Keratinocyte (primary cell): ENCODE measurements around the gene RETSAT. TPM values are rescaled to one million over a fixed set of nuclear protein-coding genes. Genes with fewer than 3 reads are reported as not detected.

ENCODE experiments used
- DNase-seq: peaks from one replicate; pipeline ENCODE4 v3.0.0-alpha.2; 2011; ENCODE audit warnings: low read depth, missing footprints, low spot score
- FAIRE-seq: peaks from 2 replicates; lab custom pipeline; 2011; peaks lifted over from hg19 to GRCh38; lab: Jason Lieb, UNC
- H2AFZ ChIP-seq: 2 replicates; pipeline ENCODE4 v1.6.0; 2012; ENCODE audit warnings: low read length, control low read depth, inconsistent platforms; ENCODE audit not compliant: control insufficient read depth
- H3K27ac ChIP-seq: 2 replicates; pipeline ENCODE4 v1.5.1; 2011; ENCODE audit warnings: low read length; ENCODE audit not compliant: control insufficient read depth, insufficient read depth
- H3K27me3 ChIP-seq: 3 replicates; pipeline ENCODE4 v1.6.0; 2011; ENCODE audit warnings: low read length; ENCODE audit not compliant: control insufficient read depth, insufficient read depth; ENCODE audit errors: extremely low read depth
- H3K36me3 ChIP-seq, 2 experiments: 2 replicates in 1 of 2; 3 replicates in 1 of 2; pipeline ENCODE4 v1.5.1; 2011; ENCODE audit warnings: low read length in 2 of 2, mild to moderate bottlenecking in 1 of 2; ENCODE audit not compliant: control insufficient read depth in 2 of 2, insufficient read depth in 2 of 2; ENCODE audit errors: extremely low read depth in 1 of 2
- H3K4me1 ChIP-seq: 3 replicates; pipeline ENCODE4 v1.5.1; 2011; ENCODE audit warnings: low read length; ENCODE audit not compliant: control insufficient read depth, insufficient read depth; ENCODE audit errors: extremely low read depth
- H3K4me2 ChIP-seq: 3 replicates; pipeline ENCODE4 v1.6.0; 2011; ENCODE audit warnings: low read depth, low read length; ENCODE audit not compliant: control insufficient read depth, insufficient read depth; ENCODE audit errors: extremely low read depth
- H3K4me3 ChIP-seq, 3 experiments: fragments of 200-600 bp in 1 of 3; sonication (generic) in 1 of 3; 2 replicates in 2 of 3; 3 replicates in 1 of 3; pipeline ENCODE4 v1.5.1; 2011 to 2016; ENCODE audit warnings: low read length in 3 of 3, mild to moderate bottlenecking in 3 of 3, control low read depth in 2 of 3, inconsistent platforms in 1 of 3, low read depth in 1 of 3, mixed read lengths in 1 of 3, mixed run types in 1 of 3, moderate library complexity in 1 of 3; ENCODE audit not compliant: control insufficient read depth in 2 of 3, insufficient read depth in 2 of 3; ENCODE audit errors: extremely low read depth in 1 of 3
- H3K79me2 ChIP-seq: 2 replicates; pipeline ENCODE4 v1.6.0; 2012; ENCODE audit warnings: low read length; ENCODE audit not compliant: control insufficient read depth, insufficient read depth
- H3K9ac ChIP-seq: 3 replicates; pipeline ENCODE4 v1.6.0; 2011; ENCODE audit warnings: low read length; ENCODE audit not compliant: control insufficient read depth, insufficient read depth; ENCODE audit errors: extremely low read depth
- H3K9me1 ChIP-seq: 3 replicates; pipeline ENCODE4 v1.6.0; 2011; ENCODE audit warnings: low read length; ENCODE audit not compliant: control insufficient read depth, insufficient read depth; ENCODE audit errors: extremely low read depth
- H3K9me3 ChIP-seq: 2 replicates; pipeline ENCODE4 v1.5.1; 2012; ENCODE audit warnings: low read depth, low read length; ENCODE audit not compliant: control insufficient read depth
- H4K20me1 ChIP-seq: 3 replicates; pipeline ENCODE4 v1.6.0; 2011; ENCODE audit warnings: low read length; ENCODE audit not compliant: control insufficient read depth, insufficient read depth; ENCODE audit errors: extremely low read depth
- CTCF ChIP-seq, 3 experiments: IDR thresholded peaks in 1 of 3; conservative IDR thresholded peaks in 1 of 3; optimal IDR thresholded peaks in 1 of 3; 2 replicates in 2 of 3; 3 replicates in 1 of 3; pipeline versions ENCODE3 to v1.5.1; 2011; ENCODE audit warnings: low read length in 3 of 3, mild to moderate bottlenecking in 3 of 3, moderate library complexity in 2 of 3, control low read depth in 1 of 3, inconsistent platforms in 1 of 3; ENCODE audit not compliant: insufficient read depth in 2 of 3; ENCODE audit errors: extremely low read depth in 1 of 3
- EZH2 ChIP-seq: IDR thresholded peaks from one replicate; pipeline ENCODE4 v1.6.1; 2012; ENCODE audit warnings: inconsistent platforms, mild to moderate bottlenecking, low read length, moderate library complexity
- dilution Hi-C: fragments of 300-500 bp; cut with MboI; formaldehyde crosslinking; loops from one replicate; pipeline ENCODE4 v1.7.0; 2020; ENCODE audit warnings: low sequenced_read_pairs; ENCODE audit not compliant: extremely low pct_ligation_motif_present
- polyA plus RNA-seq, 5 experiments: library from polyadenylated mRNA; depleted of rRNA in 3 of 5; stranded (reverse) in 3 of 5; stranded (forward) in 1 of 5; unstranded in 1 of 5; fragments of >200 nt; gene quantifications; 1 replicate in 1 of 5; 2 replicates in 3 of 5; 3 replicates in 1 of 5; pipeline versions ENCODE4 v1.2.1 to v1.2.3, GENCODE V29; 2011 to 2012; ENCODE audit warnings: missing spikeins in 2 of 5, low read depth in 1 of 5, low replicate concordance in 1 of 5

RETSAT gene
- polyA plus RNA-seq, 1 donor (not counting 4 experiments of a cell fraction or from before 2014, with no cell fraction given) = 74.0 TPM

DNA sequence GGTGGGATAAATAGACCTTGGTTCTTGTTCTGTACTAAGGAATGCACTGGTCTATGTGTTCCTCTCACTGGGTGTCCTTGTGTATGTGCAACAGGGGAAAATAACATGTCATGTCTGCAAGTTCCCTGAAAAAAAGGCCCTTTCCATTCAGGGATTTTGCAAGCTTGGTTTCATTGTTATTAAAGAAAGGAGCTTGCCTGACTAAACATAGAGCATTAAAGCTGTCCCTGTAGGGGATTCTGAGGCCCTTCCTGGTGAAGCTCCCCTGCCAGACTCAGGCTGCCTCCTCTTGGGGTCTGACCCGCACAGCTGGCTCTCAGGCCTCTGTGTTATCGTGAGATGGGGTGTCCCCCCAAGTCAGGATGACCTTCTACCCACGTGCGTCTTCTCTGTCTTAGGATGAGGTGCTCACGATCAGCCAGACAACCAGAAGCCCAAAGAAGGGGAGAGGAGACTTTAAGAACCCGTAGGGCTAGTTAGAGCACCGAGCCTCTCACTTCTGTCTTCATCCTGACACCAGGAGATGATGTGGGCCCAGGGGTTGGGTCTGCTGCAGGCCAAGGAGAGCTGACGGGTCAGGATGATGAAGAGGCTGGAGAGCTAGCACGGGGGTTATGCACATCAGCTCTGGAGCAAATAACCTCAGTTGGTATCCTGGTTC lies 34.7 kb upstream of the RETSAT start:
- Histone ChIP-seq H3K36me3 (peaks cover 36 to 40% of the 10 kb centered on the region in 2 experiments), H3K9me1 (no peaks in the 10 kb centered on the region), H3K4me1 (no peaks in the 10 kb centered on the region), H3K27me3 (no peaks in the 10 kb centered on the region), H3K9me3 (no peaks in the 10 kb centered on the region), H3K9ac (no peak overlapping the region), H3K4me2 (no peak overlapping the region), H2AFZ (no peak overlapping the region), H4K20me1 (no peaks in the 10 kb centered on the region), H3K27ac (no peak overlapping the region), H3K79me2 (no peaks in the 10 kb centered on the region), H3K4me3 (no peak overlapping the region)
- TF ChIP-seq EZH2 = no peak
- no peak for TF ChIP-seq CTCF (optimal IDR thresholded peaks at IDR 0.05 in 1 of 3, IDR thresholded peaks at IDR 0.05 in 1 of 3, conservative IDR thresholded peaks at IDR 0.05 in 1 of 3; ENCODE audit: extremely low read depth in 1 of 3, insufficient read depth in 2 of 3, low read length in 3 of 3)
- FAIRE-seq (no peak), DNase-seq (no peak)
- dilution Hi-C loops = no loop called here

DNA sequence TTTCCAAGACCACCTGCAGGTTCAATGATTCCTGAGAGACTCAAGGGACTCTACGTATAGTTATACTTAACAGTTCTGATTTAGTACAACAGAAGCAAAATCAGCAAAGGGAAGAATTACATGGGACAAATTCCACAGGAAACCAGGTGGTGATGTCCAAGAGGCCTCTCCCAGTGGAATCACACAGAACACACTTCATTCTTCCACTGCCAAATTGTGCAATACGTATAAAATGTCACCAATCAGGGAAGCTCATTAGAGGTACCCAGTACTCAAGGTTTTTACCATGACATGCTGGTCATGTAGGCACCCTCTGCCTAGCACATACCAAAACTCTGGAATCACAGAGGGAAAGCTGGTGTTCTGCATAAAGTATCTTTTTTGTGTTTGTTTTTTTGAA lies 33.4 kb upstream of the RETSAT start:
- dilution Hi-C loops = no loop called here
- no peaks in the 10 kb centered on the region for H3K9me3 ChIP-seq
- H3K4me3 ChIP-seq = no peak overlapping the region
- no peak overlapping the region for H3K4me2 ChIP-seq
- H3K79me2 ChIP-seq = no peaks in the 10 kb centered on the region
- TF ChIP-seq EZH2 (no peak), CTCF (optimal IDR thresholded peaks at IDR 0.05 in 1 of 3, IDR thresholded peaks at IDR 0.05 in 1 of 3, conservative IDR thresholded peaks at IDR 0.05 in 1 of 3; ENCODE audit: extremely low read depth in 1 of 3, insufficient read depth in 2 of 3, low read length in 3 of 3) (no peak)
- H3K9ac ChIP-seq = no peak overlapping the region
- H4K20me1 ChIP-seq = no peaks in the 10 kb centered on the region
- H3K9me1 ChIP-seq = no peaks in the 10 kb centered on the region
- no peak overlapping the region for H2AFZ ChIP-seq
- peaks cover 34 to 38% of the 10 kb centered on the region in 2 experiments for H3K36me3 ChIP-seq
- no peak for FAIRE-seq
- H3K27ac ChIP-seq = no peak overlapping the region
- no peaks in the 10 kb centered on the region for H3K27me3 ChIP-seq
- no peaks in the 10 kb centered on the region for H3K4me1 ChIP-seq
- no peak for DNase-seq
